Naive thymus-derived CD4-positive, alpha-beta T cell (primary cell): ENCODE results near the gene ZNF789. TPM values are rescaled to one million over a fixed set of nuclear protein-coding genes. Genes with fewer than 3 reads are reported as not detected.
A peak's percentile ranks its signal among the peaks of the same experiment; 100 is the strongest.

ENCODE experiments used
- ATAC-seq: fragments of 150-1000 bp; cut with Tn5 transposase; 2 replicates; pipeline ENCODE4 v1.10.0; 2021; ENCODE audit warnings: mild to moderate bottlenecking, moderate library complexity
- CTCF ChIA-PET: fragments of 350-600 bp; sonication (Branson Sonifier 250); formaldehyde crosslinking; loops from one replicate; lab custom pipeline; 2021; ENCODE audit warnings: antibody characterized with exemption; lab: Charles Lee
- POLR2A ChIA-PET: fragments of 350-600 bp; sonication (Branson Sonifier 250); formaldehyde crosslinking; loops from one replicate; lab custom pipeline; 2021; ENCODE audit warnings: antibody characterized with exemption, inconsistent platforms; lab: Charles Lee
- DNase-seq, 9 donors: peaks; one replicate each; pipeline versions ENCODE4 v3.0.0 to v3.0.0-alpha.2; 2020 to 2022; ENCODE audit warnings: mixed read lengths in 1 of 9
- H3K27ac ChIP-seq: one replicate; pipeline ENCODE4 v1.7.0; 2013; ENCODE audit warnings: mild to moderate bottlenecking, low read depth, low read length, moderate library complexity
- H3K27me3 ChIP-seq, 2 donors: one replicate each; pipeline ENCODE4 v1.7.0; 2013; ENCODE audit warnings: low read length in 2 of 2, mild to moderate bottlenecking in 2 of 2, moderate library complexity in 2 of 2; ENCODE audit not compliant: control insufficient read depth in 2 of 2, insufficient read depth in 2 of 2
- H3K36me3 ChIP-seq, 3 experiments: 1 replicate in 2 of 3; 2 replicates in 1 of 3; pipeline ENCODE4 v1.7.0; 2013; ENCODE audit warnings: low read length in 3 of 3, mild to moderate bottlenecking in 3 of 3, moderate library complexity in 1 of 3; ENCODE audit not compliant: insufficient read depth in 3 of 3, control insufficient read depth in 2 of 3
- H3K4me1 ChIP-seq, 2 donors: one replicate each; pipeline ENCODE4 v1.7.0; 2013; ENCODE audit warnings: low read length in 2 of 2, mild to moderate bottlenecking in 2 of 2, moderate library complexity in 1 of 2; ENCODE audit not compliant: control insufficient read depth in 2 of 2, insufficient read depth in 2 of 2
- H3K4me3 ChIP-seq: 2 replicates; pipeline ENCODE4 v1.7.0; 2013; ENCODE audit warnings: mild to moderate bottlenecking, low read length
- H3K9me3 ChIP-seq, 3 experiments: 1 replicate in 2 of 3; 2 replicates in 1 of 3; pipeline ENCODE4 v1.7.0; 2013; ENCODE audit warnings: low read length in 3 of 3; ENCODE audit not compliant: control insufficient read depth in 2 of 3
- H3K27ac Mint-ChIP-seq, 9 donors: one replicate each; pipeline ENCODE4 v1.8.0; 2020 to 2022; ENCODE audit warnings: mixed read lengths in 9 of 9, mild to moderate bottlenecking in 8 of 9, moderate library complexity in 5 of 9, inconsistent platforms in 2 of 9
- H3K27me3 Mint-ChIP-seq, 5 donors: one replicate each; pipeline ENCODE4 v1.8.0; 2021 to 2022; ENCODE audit warnings: mixed read lengths in 5 of 5, mild to moderate bottlenecking in 1 of 5
- H3K36me3 Mint-ChIP-seq, 5 donors: one replicate each; pipeline ENCODE4 v1.8.0; 2020 to 2022; ENCODE audit warnings: mixed read lengths in 5 of 5, mild to moderate bottlenecking in 3 of 5, inconsistent platforms in 1 of 5
- H3K4me1 Mint-ChIP-seq, 7 donors: one replicate each; pipeline ENCODE4 v1.8.0; 2020 to 2022; ENCODE audit warnings: mixed read lengths in 7 of 7, mild to moderate bottlenecking in 3 of 7, inconsistent platforms in 1 of 7
- H3K4me3 Mint-ChIP-seq, 10 donors: one replicate each; pipeline ENCODE4 v1.8.0; 2020 to 2022; ENCODE audit warnings: mild to moderate bottlenecking in 10 of 10, mixed read lengths in 10 of 10, moderate library complexity in 6 of 10, inconsistent platforms in 2 of 10
- H3K9me3 Mint-ChIP-seq, 11 donors: one replicate each; pipeline ENCODE4 v1.8.0; 2020 to 2022; ENCODE audit warnings: mixed read lengths in 11 of 11, mild to moderate bottlenecking in 4 of 11, inconsistent platforms in 1 of 11, moderate library complexity in 1 of 11
- intact Hi-C, 2 donors: fragments of 100-400 bp; cut with micrococcal nuclease; formaldehyde crosslinking; loops; one replicate each; pipeline ENCODE4 v1.15.1; 2023
- polyA plus RNA-seq, 2 donors: library from polyadenylated mRNA; unstranded; fragments of 300-500 nt; fragmentation: Illumina TruSeq; gene quantifications; one replicate each; pipeline ENCODE4 v1.2.3, GENCODE V29; 2021
- total RNA-seq, 6 experiments: library from RNA in 5 of 6; stranded (reverse) in 5 of 6; gene quantifications; 1 replicate in 5 of 6; 2 replicates in 1 of 6; pipeline ENCODE4 v1.2.3 and lab custom pipeline; 2021 to 2026

ZNF789 gene
- total and polyA plus RNA-seq, 7 experiments from 2014 or later: 9.5 to 28.0 (median 25.1) TPM

- ATAC-seq: no peak
- intact Hi-C loops: loop anchor here in 1 of 2 donors (10.0 kb wide), 2 partner anchors 604 to 946 kb away; partner anchors contain the start of genes MEPCE, TMEM130, TRRAP and ZCWPW1
Observed at GRCh38 chr7:99478464-99479440, 6.1 kb downstream of the ZNF789 start.

GRCh38 chr7:99485094-99485493 is 12.4 kb downstream of the ZNF789 start:
- DNase-seq (no peak), ATAC-seq (no peak)
- H3K4me3 ChIP-seq: no peak overlapping the region
- Mint-ChIP-seq H3K27me3 (no peaks in the 10 kb centered on the region), H3K9me3 (peaks cover 0 to 7% (median 0%) of the 10 kb centered on the region in 11 donors), H3K36me3 (peaks cover 0 to 58% (median 19%) of the 10 kb centered on the region in 5 donors), H3K27ac (peak overlapping the region in 1 of 9 donors; percentile 39), H3K4me1 (peaks cover 0 to 8% (median 4%) of the 10 kb centered on the region in 7 donors), H3K4me3 (no peak overlapping the region)
- no peaks in the 10 kb centered on the region for H3K9me3 ChIP-seq
- CTCF ChIA-PET: interaction anchor here (0.6 kb wide), 1 partner anchor 1205 kb away, joined by 3 read pairs; no protein-coding TSS in a partner anchor
- POLR2A ChIA-PET: interaction anchor here (1.4 kb wide), 1 partner anchor 10 kb away, joined by 3 read pairs; no protein-coding TSS in a partner anchor
- no peak overlapping the region for H3K27ac ChIP-seq
- H3K36me3 ChIP-seq: peaks cover 0 to 24% (median 0%) of the 10 kb centered on the region in 3 experiments
- no peaks in the 10 kb centered on the region for H3K27me3 ChIP-seq
- no peaks in the 10 kb centered on the region for H3K4me1 ChIP-seq
- intact Hi-C loops: no loop called here

More at GRCh38 chr7:99478464-99479440, 6.1 kb downstream of the ZNF789 start:
- H3K36me3 ChIP-seq: peaks cover 0 to 29% (median 0%) of the 10 kb centered on the region in 3 experiments
- Mint-ChIP-seq H3K27ac (peak overlapping the region; percentile 40 to 89 (median 74)), H3K27me3 (no peaks in the 10 kb centered on the region), H3K9me3 (no peaks in the 10 kb centered on the region), H3K4me1 (peaks cover 29 to 42% (median 33%) of the 10 kb centered on the region in 7 donors), H3K4me3 (peak overlapping the region in 7 of 10 donors; percentile 12 to 72 (median 52)), H3K36me3 (peaks cover 3 to 26% (median 7%) of the 10 kb centered on the region in 5 donors)
- no peaks in the 10 kb centered on the region for H3K27me3 ChIP-seq
- H3K27ac ChIP-seq: peak overlapping the region; percentile 52
- H3K9me3 ChIP-seq: no peaks in the 10 kb centered on the region
- H3K4me1 ChIP-seq: peaks cover 12 to 21% of the 10 kb centered on the region in 2 donors
- ChIA-PET POLR2A (interaction anchor here (0.9 to 1.2 kb wide), 3 partner anchors 13 to 21 kb away, joined by 3 to 4 read pairs (median 3); partner anchors contain the start of genes ATP5MF and ZNF394), CTCF (interaction anchor here (0.6 kb wide), 2 partner anchors 58 to 90 kb away, joined by 3 to 4 read pairs; no protein-coding TSS in a partner anchor)
- no peak overlapping the region for H3K4me3 ChIP-seq
- DNase-seq: no peak

GRCh38 chr7:99489235-99489634 is 16.5 kb downstream of the ZNF789 start:
- Mint-ChIP-seq H3K27ac (peak overlapping the region in 2 of 9 donors; percentile 5 to 20), H3K9me3 (peaks cover 0 to 26% (median 16%) of the 10 kb centered on the region in 11 donors), H3K4me1 (peaks cover 0 to 5% (median 4%) of the 10 kb centered on the region in 7 donors), H3K4me3 (no peak overlapping the region), H3K27me3 (no peaks in the 10 kb centered on the region), H3K36me3 (peaks cover 13 to 77% (median 39%) of the 10 kb centered on the region in 5 donors)
- H3K36me3 ChIP-seq: peaks cover 8 to 35% (median 13%) of the 10 kb centered on the region in 3 experiments
- DNase-seq (no peak), ATAC-seq (peak; percentile 26)
- ChIA-PET POLR2A (interaction anchor here (1.1 kb wide), 1 partner anchor 11 kb away, joined by 3 read pairs; the partner anchor contains the start of gene ZNF394), CTCF (interaction anchor here (0.6 kb wide), 1 partner anchor 765 kb away, joined by 4 read pairs; no protein-coding TSS in a partner anchor)
- peaks cover 6 to 15% (median 13%) of the 10 kb centered on the region in 3 experiments for H3K9me3 ChIP-seq
- H3K4me1 ChIP-seq: no peaks in the 10 kb centered on the region
- H3K27ac ChIP-seq: no peak overlapping the region
- no peaks in the 10 kb centered on the region for H3K27me3 ChIP-seq
- intact Hi-C loops: no loop called here
- no peak overlapping the region for H3K4me3 ChIP-seq

GRCh38 chr7:99490878-99491277 is 18.2 kb downstream of the ZNF789 start:
- no peak for DNase-seq
- Mint-ChIP-seq H3K27me3 (no peaks in the 10 kb centered on the region), H3K27ac (no peak overlapping the region), H3K36me3 (peaks cover 16 to 81% (median 43%) of the 10 kb centered on the region in 5 donors), H3K9me3 (peaks cover 0 to 30% (median 19%) of the 10 kb centered on the region in 11 donors), H3K4me3 (no peak overlapping the region), H3K4me1 (peaks cover 0 to 5% (median 0%) of the 10 kb centered on the region in 7 donors)
- Histone ChIP-seq H3K4me1 (no peaks in the 10 kb centered on the region), H3K9me3 (peaks cover 6 to 21% (median 15%) of the 10 kb centered on the region in 3 experiments), H3K4me3 (no peak overlapping the region), H3K27me3 (no peaks in the 10 kb centered on the region), H3K36me3 (peaks cover 16 to 42% (median 20%) of the 10 kb centered on the region in 3 experiments), H3K27ac (no peak overlapping the region)
- ChIA-PET POLR2A (interaction anchor here (0.7 to 1.3 kb wide), 3 partner anchors 9 to 40 kb away, joined by 3 to 4 read pairs (median 3); partner anchors contain the start of gene ZKSCAN5), CTCF (no interaction called here)
- intact Hi-C loops: no loop called here
- ATAC-seq: peak; percentile 20

GRCh38 chr7:99493823-99494222 is 21.1 kb downstream of the ZNF789 start:
- intact Hi-C loops: no loop called here
- H3K27ac ChIP-seq: no peak overlapping the region
- Mint-ChIP-seq H3K4me3 (peak overlapping the region in 1 of 10 donors; percentile 34), H3K36me3 (peaks cover 22 to 80% (median 51%) of the 10 kb centered on the region in 5 donors), H3K9me3 (peaks cover 0 to 32% (median 19%) of the 10 kb centered on the region in 11 donors), H3K4me1 (peaks cover 10 to 25% (median 19%) of the 10 kb centered on the region in 7 donors), H3K27me3 (no peaks in the 10 kb centered on the region), H3K27ac (peak overlapping the region in 4 of 9 donors; percentile 14 to 73 (median 47))
- H3K36me3 ChIP-seq: peaks cover 20 to 47% (median 24%) of the 10 kb centered on the region in 3 experiments
- DNase-seq (no peak), ATAC-seq (no peak)
- ChIA-PET POLR2A (interaction anchor here (1.0 kb wide), 1 partner anchor 29 kb away, joined by 3 read pairs; no protein-coding TSS in a partner anchor), CTCF (no interaction called here)
- no peaks in the 10 kb centered on the region for H3K27me3 ChIP-seq
- H3K4me1 ChIP-seq: peaks cover 14 to 15% of the 10 kb centered on the region in 2 donors
- H3K9me3 ChIP-seq: peaks cover 6 to 21% (median 15%) of the 10 kb centered on the region in 3 experiments
- H3K4me3 ChIP-seq: no peak overlapping the region
